ENCODE results near the gene AMBRA1.

DNA sequence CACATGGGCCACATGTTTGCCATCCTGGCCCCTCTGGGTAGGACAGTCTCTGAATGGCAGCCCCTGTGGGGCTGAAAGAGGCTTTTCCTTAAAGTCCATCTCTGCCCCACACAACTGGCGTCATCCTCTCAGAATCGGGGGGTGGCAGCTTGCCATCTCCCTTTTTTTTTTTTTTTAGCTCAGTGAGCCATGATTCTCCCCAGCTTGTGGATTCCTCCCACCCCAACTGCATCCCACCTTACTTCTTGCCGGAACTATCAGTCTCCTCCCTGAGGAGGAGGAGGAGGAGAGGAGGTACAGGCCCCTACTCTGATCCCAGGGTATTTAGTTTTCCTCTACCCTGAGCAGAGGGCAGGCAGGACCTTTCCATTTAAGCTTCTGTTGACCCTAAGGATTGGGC is 243.1 kb downstream of the AMBRA1 start:
- no peak for TF ChIP-seq EZH2 (IDR thresholded peaks at IDR 0.05; ENCODE audit: borderline replicate concordance, low read depth, low read length, severe bottlenecking)
- TF ChIP-seq, protein P1, sequence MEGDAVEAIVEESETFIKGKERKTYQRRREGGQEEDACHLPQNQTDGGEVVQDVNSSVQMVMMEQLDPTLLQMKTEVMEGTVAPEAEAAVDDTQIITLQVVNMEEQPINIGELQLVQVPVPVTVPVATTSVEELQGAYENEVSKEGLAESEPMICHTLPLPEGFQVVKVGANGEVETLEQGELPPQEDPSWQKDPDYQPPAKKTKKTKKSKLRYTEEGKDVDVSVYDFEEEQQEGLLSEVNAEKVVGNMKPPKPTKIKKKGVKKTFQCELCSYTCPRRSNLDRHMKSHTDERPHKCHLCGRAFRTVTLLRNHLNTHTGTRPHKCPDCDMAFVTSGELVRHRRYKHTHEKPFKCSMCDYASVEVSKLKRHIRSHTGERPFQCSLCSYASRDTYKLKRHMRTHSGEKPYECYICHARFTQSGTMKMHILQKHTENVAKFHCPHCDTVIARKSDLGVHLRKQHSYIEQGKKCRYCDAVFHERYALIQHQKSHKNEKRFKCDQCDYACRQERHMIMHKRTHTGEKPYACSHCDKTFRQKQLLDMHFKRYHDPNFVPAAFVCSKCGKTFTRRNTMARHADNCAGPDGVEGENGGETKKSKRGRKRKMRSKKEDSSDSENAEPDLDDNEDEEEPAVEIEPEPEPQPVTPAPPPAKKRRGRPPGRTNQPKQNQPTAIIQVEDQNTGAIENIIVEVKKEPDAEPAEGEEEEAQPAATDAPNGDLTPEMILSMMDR (IDR thresholded peaks at IDR 0.05; ENCODE audit: borderline replicate concordance, extremely low read depth, low read length, poor library complexity, severe bottlenecking), result no peak
